A673 (cell line): Measurements from ENCODE around the gene SPNS3. TPM values are rescaled to one million over a fixed set of nuclear protein-coding genes. Genes with fewer than 3 reads are reported as not detected.

Source experiments
- BruUV-seq: library from RNA; stranded (reverse); fragments of 400-500 nt; replicated peaks from 2 replicates; lab custom pipeline; 2021; lab: Mats Ljungman, UMichigan
- CTCF ChIA-PET: fragments of 300-600 bp; sonication (Branson Sonifier 250); formaldehyde crosslinking; loops from one replicate; lab custom pipeline; 2022; ENCODE audit warnings: antibody characterized with exemption; lab: Charles Lee
- POLR2A ChIA-PET: fragments of 300-600 bp; sonication (Branson Sonifier 250); formaldehyde crosslinking; loops from one replicate; lab custom pipeline; 2022; ENCODE audit warnings: antibody characterized with exemption; ENCODE audit not compliant: low non-redundant PET; lab: Charles Lee
- DNase-seq: peaks from one replicate; pipeline ENCODE4 v3.0.0-alpha.2; 2015; ENCODE audit warnings: low spot score
- H3K27ac ChIP-seq: fragments of 200-600 bp; sonication (generic); 2 replicates; pipeline ENCODE4 v1.5.1; 2016; ENCODE audit warnings: mixed run types, low read depth, mild to moderate bottlenecking, mixed read lengths, antibody characterized with exemption, low read length; ENCODE audit not compliant: poor library complexity, severe bottlenecking
- H3K27me3 ChIP-seq: fragments of 200-600 bp; sonication (generic); replicated peaks from 2 replicates; pipeline ENCODE4 v1.6.1; 2017; ENCODE audit warnings: mixed run types, low read depth, mild to moderate bottlenecking, mixed read lengths, antibody characterized with exemption, low read length; ENCODE audit not compliant: insufficient read depth, poor library complexity
- H3K36me3 ChIP-seq: fragments of 200-600 bp; sonication (generic); 2 replicates; pipeline ENCODE4 v1.6.1; 2016; ENCODE audit warnings: mixed run types, mild to moderate bottlenecking, mixed read lengths, antibody characterized with exemption, low read length; ENCODE audit not compliant: insufficient read depth, poor library complexity, severe bottlenecking
- H3K4me1 ChIP-seq: fragments of 200-600 bp; sonication (generic); 2 replicates; pipeline ENCODE4 v1.6.1; 2017; ENCODE audit warnings: mixed run types, mild to moderate bottlenecking, mixed read lengths, antibody characterized with exemption, low read length; ENCODE audit not compliant: insufficient read depth, poor library complexity, severe bottlenecking
- H3K4me3 ChIP-seq: fragments of 200-600 bp; sonication (generic); 2 replicates; pipeline ENCODE4 v1.5.1; 2016; ENCODE audit warnings: low read depth, mixed run types, mild to moderate bottlenecking, mixed read lengths, low read length; ENCODE audit not compliant: poor library complexity, severe bottlenecking
- H3K9me3 ChIP-seq: fragments of 200-600 bp; sonication (generic); 2 replicates; pipeline ENCODE4 v1.6.1; 2016; ENCODE audit warnings: mixed run types, low read depth, mild to moderate bottlenecking, mixed read lengths, antibody characterized with exemption, low read length; ENCODE audit not compliant: poor library complexity, severe bottlenecking
- CTCF ChIP-seq: fragments of 300-800, 200-600 bp; sonication (generic); conservative IDR thresholded peaks from 2 replicates; pipeline ENCODE4 v1.5.1; 2017; ENCODE audit warnings: low read depth, mild to moderate bottlenecking, antibody characterized with exemption, low read length, moderate library complexity, mixed read lengths
- EZH2 ChIP-seq: fragments of 200-600 bp; sonication (generic); IDR thresholded peaks from 2 replicates; pipeline ENCODE4 v1.6.1; 2017; ENCODE audit warnings: borderline replicate concordance, low read depth, mild to moderate bottlenecking, mixed read lengths, antibody characterized with exemption, low read length; ENCODE audit not compliant: poor library complexity, severe bottlenecking
- intact Hi-C: fragments of 100-400 bp; cut with micrococcal nuclease; formaldehyde crosslinking; loops from one replicate; pipeline ENCODE4 v1.10.0; 2022; ENCODE audit not compliant: unreplicated experiment
- total RNA-seq: library from RNA; stranded (reverse); gene quantifications from 2 replicates; pipeline ENCODE4 v1.2.3, GENCODE V29; 2021

The SPNS3 gene
- total RNA-seq, 1 experiment from 2014 or later, result not detected

DNA sequence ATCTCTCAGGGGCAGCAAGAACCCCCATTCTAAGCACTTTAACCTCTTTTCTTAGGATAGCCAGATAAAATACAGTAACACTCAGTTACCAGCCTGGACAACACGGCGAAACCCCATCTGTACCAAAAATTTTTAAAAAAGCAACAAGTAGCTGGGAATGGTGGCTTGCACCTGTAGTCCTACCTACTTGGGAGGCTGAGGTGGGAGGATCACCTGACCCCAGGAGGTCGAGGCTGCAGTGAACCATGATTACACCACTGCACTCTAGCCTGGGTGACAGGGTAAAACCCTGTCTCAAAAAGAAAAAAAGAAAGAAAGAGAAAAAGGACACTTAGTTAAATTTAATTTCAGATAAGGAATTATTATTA, 38.6 kb upstream of the SPNS3 start:
- H3K4me3 ChIP-seq, result no peak overlapping the region
- intact Hi-C loops, result no loop called here
- ChIA-PET CTCF (interaction anchor here (1.1 kb wide), 1 partner anchor 195 kb away, joined by 3 read pairs; no protein-coding TSS in a partner anchor), POLR2A (no interaction called here)
- no peaks in the 10 kb centered on the region for H3K9me3 ChIP-seq
- H3K27ac ChIP-seq, result no peak overlapping the region
- H3K4me1 ChIP-seq, result no peaks in the 10 kb centered on the region
- H3K36me3 ChIP-seq, result no peaks in the 10 kb centered on the region
- no peak for DNase-seq
- no peaks in the 10 kb centered on the region for H3K27me3 ChIP-seq
- no TSS peak for BruUV-seq
- TF ChIP-seq EZH2 (no peak), CTCF (no peak)

DNA sequence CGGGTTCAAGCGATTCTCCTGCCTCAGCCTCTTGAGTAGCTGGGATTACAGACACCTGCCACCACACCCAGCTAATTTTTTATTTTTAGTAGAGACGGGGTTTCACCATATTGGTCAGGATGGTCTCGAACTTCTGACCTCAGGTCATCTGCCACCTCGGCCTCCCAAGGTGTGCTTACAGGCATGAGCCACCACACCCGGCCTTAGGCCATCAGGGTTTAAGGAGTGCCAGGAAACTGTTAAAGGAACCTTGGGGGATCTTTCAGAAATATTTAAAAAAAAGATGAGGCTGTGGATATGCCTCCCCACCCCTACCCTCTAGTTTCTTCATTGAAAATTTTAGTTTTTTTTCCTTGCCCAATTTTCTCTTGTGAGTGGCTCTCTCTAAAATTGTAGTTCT, 35.9 kb upstream of the SPNS3 start:
- no peak overlapping the region for H3K4me3 ChIP-seq
- no TSS peak for BruUV-seq
- no peak for TF ChIP-seq EZH2
- TF ChIP-seq CTCF, result no peak
- ChIA-PET POLR2A (interaction anchor here (0.7 kb wide), 1 partner anchor 840 kb away, joined by 3 read pairs; no protein-coding TSS in a partner anchor), CTCF (no interaction called here)
- no peaks in the 10 kb centered on the region for H3K27me3 ChIP-seq
- no peak for DNase-seq
- intact Hi-C loops, result no loop called here
- no peaks in the 10 kb centered on the region for H3K9me3 ChIP-seq
- H3K36me3 ChIP-seq, result no peaks in the 10 kb centered on the region
- no peaks in the 10 kb centered on the region for H3K4me1 ChIP-seq
- no peak overlapping the region for H3K27ac ChIP-seq

- BruUV-seq, result no TSS peak
- Histone ChIP-seq H3K36me3 (no peaks in the 10 kb centered on the region), H3K4me1 (no peaks in the 10 kb centered on the region), H3K9me3 (no peaks in the 10 kb centered on the region), H3K27ac (no peak overlapping the region), H3K4me3 (no peak overlapping the region), H3K27me3 (no peaks in the 10 kb centered on the region)
- intact Hi-C loops, result no loop called here
- TF ChIP-seq EZH2 (no peak), CTCF (no peak)
- no peak for DNase-seq
- ChIA-PET POLR2A (no interaction called here), CTCF (no interaction called here)
These were observed 28.6 kb upstream of the SPNS3 start for GRCh38 chr17:4405038-4405669.
